ENCODE measurements around the gene FOXRED2. TPM values are rescaled to one million over a fixed set of nuclear protein-coding genes. Genes with fewer than 3 reads are reported as not detected.

FOXRED2 gene
- total RNA-seq, 1 donor from 2014 or later = 8.7 TPM

DNA sequence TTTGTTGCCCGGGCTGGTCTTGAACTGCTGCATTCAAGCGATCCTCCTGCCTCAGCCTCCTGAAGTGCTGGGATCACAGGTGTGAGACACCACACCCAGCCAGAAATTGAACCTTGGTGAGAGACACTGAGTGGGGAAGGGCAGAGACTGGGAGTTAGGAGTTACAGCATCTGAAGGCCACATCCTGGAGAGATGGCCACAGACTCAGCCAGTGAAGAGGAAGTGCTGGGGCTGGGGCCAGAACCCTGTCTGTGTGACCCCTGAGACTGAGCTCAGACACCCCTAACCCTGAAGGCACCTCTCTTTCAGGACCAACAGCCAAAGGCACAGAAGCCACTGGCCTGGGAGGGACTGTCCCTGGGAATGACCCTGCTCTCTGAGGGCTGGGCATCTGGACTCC lies 59.2 kb downstream of the FOXRED2 start:
- DNase-seq = no peak

DNA sequence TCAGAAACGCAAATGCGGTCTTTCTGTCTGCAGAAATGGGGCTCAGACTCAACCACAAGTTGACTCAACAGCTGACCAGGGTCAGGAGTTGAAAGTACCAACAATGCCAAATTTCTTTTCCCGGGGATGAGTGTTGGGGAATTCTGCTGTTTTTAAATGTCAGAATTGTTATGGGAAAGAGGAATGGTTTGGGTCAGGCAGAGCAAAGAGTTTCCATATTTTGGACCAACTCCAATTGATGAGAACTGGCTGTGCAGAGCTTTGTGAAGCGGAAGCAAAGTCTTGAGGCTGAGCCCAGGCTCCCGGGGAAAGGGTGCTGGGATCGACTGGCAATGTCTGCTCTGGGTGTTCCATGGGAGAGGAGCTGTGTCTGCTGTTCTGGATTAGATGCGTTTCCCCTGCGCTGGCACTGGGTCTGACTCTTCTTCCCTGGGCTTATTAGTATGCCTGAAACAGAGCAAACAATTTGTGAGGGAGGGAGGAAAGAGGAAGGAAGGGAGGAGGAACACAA lies 61.6 kb downstream of the FOXRED2 start:
- DNase-seq = peak; percentile 61

DNA sequence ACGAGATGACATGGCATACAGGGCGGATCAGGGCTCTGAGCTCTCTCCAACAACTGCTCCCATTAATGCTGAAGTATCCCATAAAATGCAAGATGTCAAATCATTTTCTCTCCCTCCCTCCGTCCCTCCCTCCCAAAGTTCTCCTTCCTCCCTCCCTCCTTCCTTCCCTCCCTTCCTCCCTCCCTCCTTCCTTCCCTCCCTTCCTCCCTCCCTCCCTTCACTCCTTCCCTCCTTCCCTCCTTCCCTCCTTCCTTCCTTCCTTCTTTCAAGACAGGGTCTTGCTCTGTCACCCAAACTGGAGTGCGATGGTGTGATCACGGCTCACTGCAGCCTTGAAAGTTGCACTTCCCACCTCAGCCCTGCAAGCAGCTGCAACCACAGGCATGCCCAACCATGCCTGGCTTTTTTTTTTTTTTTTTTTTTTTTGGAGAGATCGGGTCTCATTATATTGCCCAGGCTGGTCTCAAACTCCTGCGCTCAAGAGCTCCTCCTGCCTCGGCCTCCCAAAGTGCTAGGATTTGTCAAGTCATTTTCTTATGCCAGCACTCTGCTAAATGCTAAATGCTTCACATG lies 63.6 kb downstream of the FOXRED2 start:
- DNase-seq = no peak

DNA sequence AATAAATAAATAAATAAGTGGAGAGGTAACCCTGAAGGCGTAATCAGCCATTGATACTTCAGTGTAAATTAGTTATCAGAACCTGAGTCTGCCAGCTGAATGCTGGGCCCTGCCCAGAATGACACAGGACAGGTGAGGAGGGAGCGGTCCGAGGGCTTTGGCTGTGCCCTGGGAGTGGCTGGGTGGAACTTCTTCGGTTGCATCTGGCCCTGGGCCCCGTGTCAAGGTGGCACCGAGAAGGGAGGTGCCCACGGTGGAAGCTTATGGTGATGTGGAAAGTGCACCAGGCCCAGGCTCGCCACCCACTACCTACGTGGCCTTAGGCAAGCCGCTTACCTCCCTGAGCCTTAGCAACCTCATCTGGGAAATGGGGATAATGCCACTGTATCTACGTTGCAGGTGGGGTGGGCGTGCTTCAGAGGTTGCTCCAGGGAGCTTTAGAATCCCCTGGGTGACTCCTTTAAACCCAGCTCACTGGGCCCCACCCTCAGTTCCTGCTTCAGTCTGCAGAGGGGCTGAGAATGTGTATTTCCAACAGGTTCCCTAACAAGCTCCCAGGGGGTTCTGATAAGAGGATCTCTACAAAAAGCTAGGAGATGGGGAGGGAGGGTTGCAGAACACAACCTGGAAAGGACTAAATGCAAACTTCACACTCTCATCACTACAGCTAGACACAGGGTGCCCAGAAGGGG lies 64.2 kb downstream of the FOXRED2 start:
- no peak for DNase-seq

DNA sequence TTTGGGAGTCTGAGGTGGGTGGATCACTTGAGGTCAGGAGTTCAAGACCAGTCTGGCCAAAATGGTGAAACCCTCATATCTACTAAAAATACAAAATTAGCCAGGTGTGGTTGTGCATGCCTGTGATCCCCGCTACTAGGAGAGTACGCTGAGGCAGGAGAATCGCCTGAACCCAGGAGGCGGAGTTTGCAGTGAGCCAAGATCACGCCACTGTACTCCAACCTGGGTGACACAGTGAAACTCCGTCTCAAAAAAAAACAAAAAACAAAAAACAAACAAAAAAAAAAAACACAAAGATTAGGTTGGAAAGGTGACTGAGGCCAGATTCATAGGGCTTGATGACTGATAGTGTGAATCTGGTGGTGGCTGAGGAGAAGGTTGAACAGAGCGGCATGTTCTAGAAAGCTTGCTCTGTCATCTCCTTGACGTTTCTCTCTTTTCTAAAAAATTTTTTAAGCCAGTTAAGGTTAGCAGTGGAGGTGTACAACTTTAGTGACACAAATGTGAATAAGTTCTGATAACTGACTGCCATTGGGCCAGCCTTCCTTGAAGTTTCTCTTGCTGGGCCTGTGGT lies 66.3 kb downstream of the FOXRED2 start:
- no peak for DNase-seq

DNA sequence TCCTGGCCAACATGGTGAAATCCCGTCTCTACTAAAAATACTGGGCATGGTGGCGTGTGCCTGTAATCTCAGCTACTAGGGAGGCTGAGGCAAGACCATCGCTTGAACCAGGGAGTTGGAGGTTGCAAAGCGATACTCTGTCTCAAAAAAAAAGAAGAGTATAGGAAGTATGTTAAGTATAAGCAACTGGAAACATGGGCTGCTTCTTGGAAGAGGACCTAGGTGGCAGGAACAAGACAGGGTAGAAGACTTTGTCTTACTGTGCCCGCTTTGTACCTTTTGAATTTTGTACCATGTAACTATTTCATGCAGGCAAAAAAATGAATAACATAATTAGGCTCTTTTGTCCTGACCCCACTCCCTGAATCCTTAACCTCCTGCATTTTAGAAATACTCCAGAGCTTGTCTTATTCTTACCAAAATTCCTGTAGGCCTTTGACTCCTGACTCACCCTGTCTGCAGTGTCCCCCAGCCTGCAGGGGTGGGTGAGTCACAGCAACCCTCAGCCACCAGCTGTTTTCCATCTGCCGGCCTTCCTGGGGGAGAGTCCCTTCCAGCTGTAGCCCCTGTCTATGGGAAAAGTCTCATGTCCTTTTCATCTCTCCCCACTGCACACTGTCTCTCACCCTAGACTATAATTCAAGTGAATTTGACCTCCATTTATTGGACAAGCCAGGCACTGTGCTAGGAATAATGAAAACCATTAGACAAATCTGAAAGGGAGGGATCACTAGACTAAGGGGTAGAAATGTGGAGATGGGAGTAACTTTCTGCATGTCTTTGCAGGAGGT lies 67.2 kb downstream of the FOXRED2 start:
- DNase-seq = peak; percentile 77

Other genes with a start within 250 kb of the FOXRED2 start
- 803 and 1,099 TPM in 2 replicates for gene MYH9, start 119.1 kb downstream of the FOXRED2 start, total RNA-seq
- 22.0 and 30.3 TPM in 2 replicates for gene TXN2, start 25.4 kb downstream of the FOXRED2 start, total RNA-seq
- gene EIF3D, start 22.1 kb upstream of the FOXRED2 start, total RNA-seq = 462 and 522 TPM in 2 replicates
- gene CACNG2, start 196.7 kb upstream of the FOXRED2 start, total RNA-seq = not detected in 2 replicates

All from dermis blood vessel endothelial cell (primary cell).